Brain microvascular endothelial cell (primary cell): ENCODE measurements around the gene PEX5L.

ENCODE experiments used
- DNase-seq: peaks from one replicate; pipeline ENCODE4 v3.0.0-alpha.2; 2020
- H3K27ac ChIP-seq: fragments of 250-450 bp; sonication (Bioruptor Pico); 2 replicates; pipeline ENCODE4 v1.5.1; 2020; ENCODE audit warnings: mild to moderate bottlenecking, moderate library complexity
- H3K27me3 ChIP-seq: fragments of 250-450 bp; sonication (Bioruptor Pico); replicated peaks from 2 replicates; pipeline ENCODE4 v1.5.1; 2020; ENCODE audit warnings: mild to moderate bottlenecking
- H3K36me3 ChIP-seq: fragments of 250-450 bp; sonication (Bioruptor Pico); replicated peaks from 2 replicates; pipeline ENCODE4 v1.5.1; 2020; ENCODE audit warnings: mild to moderate bottlenecking
- H3K4me3 ChIP-seq: 2 replicates; pipeline ENCODE4 v1.5.1; 2011; ENCODE audit warnings: low read depth, mild to moderate bottlenecking, control low read depth, low read length, moderate library complexity
- CTCF ChIP-seq: IDR thresholded peaks from 2 replicates; pipeline ENCODE4 v1.5.1; 2011; ENCODE audit warnings: low read depth, mild to moderate bottlenecking, moderate library complexity, low read length, control low read depth, inconsistent platforms; ENCODE audit errors: missing control alignments
- in situ Hi-C: cut with HindIII; loops from 2 replicates; pipeline ENCODE4 v1.10.0; 2017; ENCODE audit warnings: low sequenced_read_pairs, low pct_ligation_motif_present

Gene PEX5L

DNA sequence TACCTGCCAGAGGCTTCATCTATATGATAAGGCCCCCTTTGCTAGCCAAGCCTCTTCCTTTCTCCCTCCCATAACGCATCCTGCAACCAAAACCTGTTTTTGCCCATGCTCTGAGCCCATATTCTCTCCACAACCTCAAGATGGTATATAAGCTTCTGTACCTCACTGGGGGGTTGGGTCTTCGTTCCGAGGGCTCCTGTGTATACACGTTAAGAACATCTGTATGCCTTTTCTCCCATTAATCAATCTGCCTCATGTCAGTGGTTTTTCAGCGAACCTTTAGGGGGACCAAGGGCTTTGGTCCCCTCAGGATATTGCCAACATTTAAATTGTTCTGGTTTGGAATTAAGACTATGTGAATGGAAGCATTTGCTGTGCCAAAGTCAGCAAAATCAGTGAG is 168.0 kb downstream of the PEX5L start:
- in situ Hi-C loops = no loop called here
- Histone ChIP-seq H3K36me3 (no peaks in the 10 kb centered on the region), H3K4me3 (no peak overlapping the region), H3K27ac (no peak overlapping the region), H3K27me3 (no peaks in the 10 kb centered on the region)
- no peak for DNase-seq
- TF ChIP-seq CTCF = no peak

- H3K4me3 ChIP-seq = no peak overlapping the region
Measured at GRCh38 chr3:179867961-179868360, 168.8 kb downstream of the PEX5L start.

DNA sequence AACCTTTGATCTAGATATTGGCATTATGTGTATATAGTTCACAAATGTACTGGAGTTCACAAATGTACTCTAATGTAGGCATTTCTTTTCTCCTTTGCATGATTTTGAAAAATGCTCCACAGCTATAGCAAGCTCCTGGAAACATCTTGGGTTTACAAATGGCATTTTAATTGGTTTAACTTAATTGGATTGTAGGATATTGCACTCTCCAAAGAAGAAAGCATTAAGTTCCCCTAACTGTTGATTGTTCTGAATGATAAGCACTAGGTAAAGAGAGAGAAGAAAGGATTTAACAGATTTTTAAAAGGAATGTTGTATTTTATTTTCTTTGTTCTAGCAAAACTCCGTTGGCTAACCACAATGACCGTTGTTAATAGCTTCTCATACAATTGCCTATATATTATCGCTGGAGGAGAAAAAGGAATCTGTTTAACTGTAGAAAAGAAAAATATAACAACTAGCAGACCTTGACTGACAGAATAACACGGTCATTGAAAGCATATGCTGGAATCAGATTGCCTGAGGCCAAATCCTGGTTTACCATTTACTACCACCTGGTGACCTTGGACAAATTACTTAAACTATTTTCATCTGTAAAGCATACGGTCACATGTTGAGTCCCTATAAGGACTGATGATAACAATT is 170.8 kb downstream of the PEX5L start:
- Histone ChIP-seq H3K27me3 (no peaks in the 10 kb centered on the region), H3K36me3 (no peaks in the 10 kb centered on the region), H3K4me3 (no peak overlapping the region), H3K27ac (no peak overlapping the region)
- in situ Hi-C loops = no loop called here
- no peak for DNase-seq
- TF ChIP-seq CTCF = no peak

More at GRCh38 chr3:179867961-179868360, 168.8 kb downstream of the PEX5L start:
- in situ Hi-C loops = no loop called here
- Histone ChIP-seq H3K36me3 (no peaks in the 10 kb centered on the region), H3K27ac (no peak overlapping the region), H3K27me3 (no peaks in the 10 kb centered on the region)
- TF ChIP-seq CTCF = no peak
- no peak for DNase-seq

- no peak for TF ChIP-seq CTCF
- DNase-seq = no peak
- Histone ChIP-seq H3K4me3 (no peak overlapping the region), H3K36me3 (no peaks in the 10 kb centered on the region), H3K27ac (no peak overlapping the region), H3K27me3 (no peaks in the 10 kb centered on the region)
- in situ Hi-C loops = no loop called here
Measured at GRCh38 chr3:179861953-179862352, 174.8 kb downstream of the PEX5L start.

GRCh38 chr3:179861292-179861691 is 175.4 kb downstream of the PEX5L start:
- in situ Hi-C loops = no loop called here
- DNase-seq = no peak
- Histone ChIP-seq H3K4me3 (no peak overlapping the region), H3K27me3 (no peaks in the 10 kb centered on the region), H3K36me3 (no peaks in the 10 kb centered on the region), H3K27ac (no peak overlapping the region)
- TF ChIP-seq CTCF = no peak
